Glomerular visceral epithelial cell (primary cell): ENCODE data around the gene ADGRG3.
"Not testable (repeated sequence)": the region's sequence is repeated elsewhere in the genome, so short reads cannot be mapped to it uniquely, and the experiment has no call there.

Experiments used
- DNase-seq: peaks from one replicate; pipeline ENCODE4 v3.0.0-alpha.2; 2016; ENCODE audit errors: extremely low spot score

The ADGRG3 gene

GRCh38 chr16:57694725-57695679, 26.9 kb downstream of the ADGRG3 start, which contains the start of gene DRC7:
TSS of gene DRC7 (plus strand) at chr16:57694806. CDS start at chr16:57697950, 3,144 bp downstream.
- DNase-seq, result peak; percentile 34

- no peak for DNase-seq
Observed at GRCh38 chr16:57695680-57696069, 27.6 kb downstream of the ADGRG3 start.

- DNase-seq, result no peak
Observed at GRCh38 chr16:57696240-57696639, 28.1 kb downstream of the ADGRG3 start.

GRCh38 chr16:57697896-57698537, 29.9 kb downstream of the ADGRG3 start:
- DNase-seq, result no peak

GRCh38 chr16:57698812-57699405, 30.8 kb downstream of the ADGRG3 start:
- no peak for DNase-seq

GRCh38 chr16:57699481-57699880, 31.4 kb downstream of the ADGRG3 start:
- DNase-seq, result no peak

GRCh38 chr16:57699899-57700298, 31.8 kb downstream of the ADGRG3 start:
- no peak for DNase-seq

- no peak for DNase-seq
Observed at GRCh38 chr16:57700781-57701551, 32.9 kb downstream of the ADGRG3 start.

GRCh38 chr16:57701759-57702371, 33.8 kb downstream of the ADGRG3 start:
- DNase-seq, result no peak

GRCh38 chr16:57703416-57704010, 35.4 kb downstream of the ADGRG3 start:
- no peak for DNase-seq

- DNase-seq, result no peak
Observed at GRCh38 chr16:57704011-57704904, 36.2 kb downstream of the ADGRG3 start.

- no peak for DNase-seq
Observed at GRCh38 chr16:57704905-57705852, 37.1 kb downstream of the ADGRG3 start.

- DNase-seq, result no peak
Observed at GRCh38 chr16:57706717-57707116, 38.6 kb downstream of the ADGRG3 start.

GRCh38 chr16:57707331-57707730, 39.2 kb downstream of the ADGRG3 start:
- DNase-seq, result no peak

GRCh38 chr16:57708168-57708567, 40.1 kb downstream of the ADGRG3 start:
- no peak for DNase-seq

- no peak for DNase-seq
Observed at GRCh38 chr16:57709663-57710062, 41.6 kb downstream of the ADGRG3 start.

GRCh38 chr16:57711346-57711745, 43.2 kb downstream of the ADGRG3 start:
- DNase-seq, result no peak

GRCh38 chr16:57711993-57712392, 43.9 kb downstream of the ADGRG3 start:
- DNase-seq, result no peak

- DNase-seq, result not testable (repeated sequence)
Observed at GRCh38 chr16:57712569-57712968, 44.5 kb downstream of the ADGRG3 start.
